GM12878 (cell line): Measurements from ENCODE around the gene IL34.

Experiments used
- CEBPZ ChIP-seq: fragments of 150-350 bp; IDR thresholded peaks from 2 replicates; pipeline ENCODE4 v1.6.1; 2016; ENCODE audit warnings: low read depth, low read length
- FOS ChIP-seq: IDR thresholded peaks from 3 replicates; pipeline ENCODE4 v1.6.1; 2011; ENCODE audit warnings: borderline replicate concordance; ENCODE audit not compliant: insufficient read length; ENCODE audit errors: extremely low read depth
- MXI1 ChIP-seq: fragments of 150-350 bp; IDR thresholded peaks from 2 replicates; pipeline ENCODE4 v1.6.1; 2011; ENCODE audit warnings: low read depth, mild to moderate bottlenecking, inconsistent platforms, low read length, improper control_type of control experiment
- NFXL1 ChIP-seq: fragments of 450-650 bp; IDR thresholded peaks from 2 replicates; pipeline ENCODE4 v1.6.1; 2017; ENCODE audit warnings: antibody characterized with exemption, mild to moderate bottlenecking, borderline replicate concordance
- REST ChIP-seq: IDR thresholded peaks from 2 replicates; pipeline ENCODE4 v1.6.1; 2012; ENCODE audit warnings: mild to moderate bottlenecking, low read depth, low read length
- SIX5 ChIP-seq: IDR thresholded peaks from 2 replicates; pipeline ENCODE4 v1.6.1; 2011; ENCODE audit warnings: mild to moderate bottlenecking, low read depth, low read length, moderate library complexity; ENCODE audit not compliant: severe bottlenecking
- TF ChIP-seq, protein P1 (sequence below), 3 experiments: IDR thresholded peaks in 2 of 3; conservative IDR thresholded peaks in 1 of 3; 2 replicates each; pipeline ENCODE4 v1.5.1; 2011; ENCODE audit warnings: low read depth in 3 of 3, low read length in 3 of 3, mild to moderate bottlenecking in 3 of 3, control low read depth in 2 of 3, moderate library complexity in 2 of 3, inconsistent platforms in 1 of 3, mixed read lengths in 1 of 3; ENCODE audit not compliant: control insufficient read depth in 2 of 3, insufficient read depth in 1 of 3; ENCODE audit errors: extremely low read depth in 1 of 3

GRCh38 chr16:70689035-70689969, 42.9 kb downstream of the IL34 start:
- TF ChIP-seq, protein P1, sequence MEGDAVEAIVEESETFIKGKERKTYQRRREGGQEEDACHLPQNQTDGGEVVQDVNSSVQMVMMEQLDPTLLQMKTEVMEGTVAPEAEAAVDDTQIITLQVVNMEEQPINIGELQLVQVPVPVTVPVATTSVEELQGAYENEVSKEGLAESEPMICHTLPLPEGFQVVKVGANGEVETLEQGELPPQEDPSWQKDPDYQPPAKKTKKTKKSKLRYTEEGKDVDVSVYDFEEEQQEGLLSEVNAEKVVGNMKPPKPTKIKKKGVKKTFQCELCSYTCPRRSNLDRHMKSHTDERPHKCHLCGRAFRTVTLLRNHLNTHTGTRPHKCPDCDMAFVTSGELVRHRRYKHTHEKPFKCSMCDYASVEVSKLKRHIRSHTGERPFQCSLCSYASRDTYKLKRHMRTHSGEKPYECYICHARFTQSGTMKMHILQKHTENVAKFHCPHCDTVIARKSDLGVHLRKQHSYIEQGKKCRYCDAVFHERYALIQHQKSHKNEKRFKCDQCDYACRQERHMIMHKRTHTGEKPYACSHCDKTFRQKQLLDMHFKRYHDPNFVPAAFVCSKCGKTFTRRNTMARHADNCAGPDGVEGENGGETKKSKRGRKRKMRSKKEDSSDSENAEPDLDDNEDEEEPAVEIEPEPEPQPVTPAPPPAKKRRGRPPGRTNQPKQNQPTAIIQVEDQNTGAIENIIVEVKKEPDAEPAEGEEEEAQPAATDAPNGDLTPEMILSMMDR (IDR thresholded peaks at IDR 0.05 in 2 of 3, conservative IDR thresholded peaks at IDR 0.05 in 1 of 3; ENCODE audit: control insufficient read depth in 2 of 3, extremely low read depth in 1 of 3, insufficient read depth in 1 of 3, low read depth in 3 of 3, low read length in 3 of 3), result no peak
- TF ChIP-seq SIX5, result no peak
- no peak for TF ChIP-seq REST
- no peak for TF ChIP-seq NFXL1
- no peak for TF ChIP-seq MXI1
- no peak for TF ChIP-seq FOS
- no peak for TF ChIP-seq CEBPZ
